GM12878 (cell line): ENCODE results near the gene PEX6. TPM values are rescaled to one million over a fixed set of nuclear protein-coding genes. Genes with fewer than 3 reads are reported as not detected.

ENCODE experiments used
- ATAC-seq: fragments of 200-7000 bp; cut with Tn5 transposase; 3 replicates; pipeline ENCODE4 v1.9.1; 2020; ENCODE audit warnings: mild to moderate bottlenecking, moderate library complexity
- BruUV-seq: library from RNA; stranded (reverse); fragments of 400-500 nt; replicated peaks from 2 replicates; lab custom pipeline; 2021; lab: Mats Ljungman, UMichigan
- CTCF ChIA-PET: fragments of 300-600 bp; sonication (Branson Sonifier 250); formaldehyde crosslinking; extraction: SDS; loops from one replicate; lab custom pipeline; 2021; ENCODE audit warnings: inconsistent platforms; lab: Yijun Ruan, JAX
- POLR2A ChIA-PET: fragments of 350-600 bp; formaldehyde crosslinking; extraction: SDS; loops from one replicate; lab custom pipeline; 2021; ENCODE audit warnings: inconsistent platforms; lab: Charles Lee
- RAD21 ChIA-PET: fragments of 300-600 bp; sonication (Branson Sonifier 250); formaldehyde crosslinking; loops from one replicate; lab custom pipeline; 2023; ENCODE audit warnings: antibody characterized with exemption; ENCODE audit not compliant: unreplicated experiment; lab: Charles Lee
- SMC1A ChIA-PET: fragments of 300-600 bp; sonication (Branson Sonifier 250); formaldehyde crosslinking; loops from one replicate; lab custom pipeline; 2023; ENCODE audit not compliant: unreplicated experiment, uncharacterized antibody; lab: Charles Lee
- DNase-seq: peaks from one replicate; pipeline ENCODE4 v3.0.0-alpha.2; 2011; ENCODE audit warnings: low read depth, low spot score
- FAIRE-seq: peaks from 3 replicates; lab custom pipeline; 2011; peaks lifted over from hg19 to GRCh38; lab: Jason Lieb, UNC
- H2AFZ ChIP-seq: 2 replicates; pipeline ENCODE4 v1.6.0; 2011; ENCODE audit warnings: low read depth, low read length, control low read depth; ENCODE audit not compliant: control insufficient read depth
- H3K27ac ChIP-seq: 2 replicates; pipeline ENCODE4 v1.5.1; 2011; ENCODE audit warnings: control low read depth; ENCODE audit not compliant: control insufficient read depth, insufficient read depth
- H3K27me3 ChIP-seq, 2 experiments: replicated peaks in 1 of 2; 2 replicates each; pipeline versions ENCODE4 v1.6.0 to v1.6.1; 2011; ENCODE audit warnings: low read length in 1 of 2; ENCODE audit not compliant: control insufficient read depth in 2 of 2, insufficient read depth in 2 of 2
- H3K36me3 ChIP-seq, 2 experiments: 2 replicates each; pipeline ENCODE4 v1.5.1; 2011; ENCODE audit warnings: low read length in 1 of 2; ENCODE audit not compliant: control insufficient read depth in 2 of 2, insufficient read depth in 2 of 2
- H3K4me1 ChIP-seq: 2 replicates; pipeline ENCODE4 v1.6.1; 2011; ENCODE audit warnings: mild to moderate bottlenecking, low read length, moderate library complexity, mixed read lengths; ENCODE audit not compliant: control insufficient read depth, insufficient read depth
- H3K4me2 ChIP-seq: 2 replicates; pipeline ENCODE4 v1.6.0; 2011; ENCODE audit warnings: control low read depth; ENCODE audit not compliant: control insufficient read depth, insufficient read depth
- H3K4me3 ChIP-seq: fragments of 200-600 bp; sonication (generic); 2 replicates; pipeline ENCODE4 v1.5.1; 2016
- H3K79me2 ChIP-seq: 2 replicates; pipeline ENCODE4 v1.6.0; 2011; ENCODE audit warnings: low read length; ENCODE audit not compliant: control insufficient read depth, insufficient read depth
- H3K9ac ChIP-seq: 2 replicates; pipeline ENCODE4 v1.8.0; 2011; ENCODE audit warnings: low read length, control low read depth, mixed read lengths; ENCODE audit not compliant: control insufficient read depth, insufficient read depth
- H3K9me3 ChIP-seq: replicated peaks from 3 replicates; pipeline ENCODE4 v1.5.1; 2011; ENCODE audit warnings: mild to moderate bottlenecking, low read length; ENCODE audit not compliant: control insufficient read depth, insufficient read depth
- H4K20me1 ChIP-seq: 2 replicates; pipeline ENCODE4 v1.6.0; 2011; ENCODE audit not compliant: control insufficient read depth, insufficient read depth
- BRCA1 ChIP-seq: IDR thresholded peaks from 2 replicates; pipeline ENCODE4 v1.6.1; 2011; ENCODE audit warnings: low read depth, low read length, improper control_type of control experiment
- E4F1 ChIP-seq: fragments of 450-650 bp; IDR thresholded peaks from 2 replicates; pipeline ENCODE4 v1.6.1; 2018; ENCODE audit warnings: borderline replicate concordance, mild to moderate bottlenecking; ENCODE audit not compliant: partially characterized antibody
- MEF2A ChIP-seq: IDR thresholded peaks from 2 replicates; pipeline ENCODE4 v1.6.1; 2011; ENCODE audit warnings: low read depth, mild to moderate bottlenecking, low read length, moderate library complexity; ENCODE audit not compliant: insufficient read depth
- RBBP5 ChIP-seq: fragments of 200-600 bp; sonication (generic); conservative IDR thresholded peaks from 2 replicates; pipeline ENCODE4 v1.6.1; 2016
- TCF3 ChIP-seq: IDR thresholded peaks from 2 replicates; pipeline ENCODE4 v1.6.1; 2012; ENCODE audit warnings: low read depth, mild to moderate bottlenecking, low read length, borderline replicate concordance; ENCODE audit not compliant: insufficient read depth
- WGBS: methylation state at CpG from one replicate; pipeline ENCODE4 v1.1.6; 2016; ENCODE audit warnings: low lambda C conversion rate; ENCODE audit not compliant: insufficient replicate concordance, insufficient coverage; ENCODE audit errors: missing lambda C conversion rate; 5-methylcytosine and 5-hydroxymethylcytosine counted together
- in situ Hi-C: fragments of 300-500 bp; cut with MboI; formaldehyde crosslinking; loops from 9 replicates; pipeline ENCODE4 v1.14.3; 2018; ENCODE audit warnings: mixed read lengths
- intact Hi-C: fragments of 100-400 bp; cut with micrococcal nuclease; formaldehyde crosslinking; loops from one replicate; pipeline ENCODE4 v1.14.2; 2022; ENCODE audit not compliant: unreplicated experiment
- polyA plus RNA-seq, 11 experiments: library from polyadenylated mRNA; depleted of rRNA in 4 of 11; unstranded in 6 of 11; stranded (reverse) in 5 of 11; fragments of >200 nt; fragmentation: Nextera tagmentation in 4 of 11; fragmentation: Illumina TruSeq in 1 of 11; extraction: Ambion mirVana in 4 of 11; extraction: Trizol in 1 of 11; gene quantifications; 1 replicate in 1 of 11; 2 replicates in 10 of 11; pipeline versions ENCODE4 v1.2.1 to v1.2.3, GENCODE V29; 2011 to 2016; ENCODE audit warnings: inconsistent platforms in 2 of 11, missing spikeins in 2 of 11, low read depth in 1 of 11
- total RNA-seq, 4 experiments: library from RNA; depleted of rRNA in 3 of 4; stranded (reverse); fragments of >200 nt in 3 of 4; fragmentation: Illumina TruSeq in 1 of 4; extraction: Trizol in 1 of 4; gene quantifications; 2 replicates each; pipeline versions ENCODE4 v1.2.1 to v1.2.3, GENCODE V29; 2013 to 2021

Gene PEX6
- total and polyA plus RNA-seq, 10 of the 15 experiments (the other 5 are each of a cell fraction or from before 2014, with no cell fraction given): 0.39 to 21.1 (median 7.8) TPM

DNA sequence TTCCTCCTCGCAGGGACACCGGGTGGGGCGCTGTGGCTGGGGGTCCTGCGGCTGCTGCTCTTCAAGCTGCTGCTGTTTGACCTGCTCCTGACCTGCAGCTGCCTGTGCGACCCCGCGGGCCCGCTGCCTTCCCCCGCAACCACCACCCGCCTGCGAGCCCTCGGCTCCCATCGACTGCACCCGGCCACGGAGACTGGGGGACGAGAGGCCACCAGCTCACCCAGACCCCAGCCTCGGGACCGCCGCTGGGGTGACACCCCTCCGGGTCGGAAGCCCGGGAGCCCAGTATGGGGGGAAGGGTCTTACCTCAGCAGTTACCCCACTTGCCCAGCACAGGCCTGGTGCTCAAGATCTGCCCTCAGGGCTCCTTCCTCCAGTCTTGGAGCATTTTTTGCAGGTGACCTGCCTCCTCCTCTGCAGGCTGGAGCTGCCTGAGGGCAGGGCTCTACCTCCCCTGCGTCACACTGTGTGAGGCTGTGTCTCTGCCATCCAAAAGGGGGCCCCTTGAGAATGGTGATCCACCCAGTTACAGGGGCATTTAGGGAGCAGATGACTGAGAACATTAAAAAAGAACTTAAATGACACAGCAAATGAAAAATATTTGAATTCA, 53.6 kb downstream of the PEX6 start:
- no TSS peak for BruUV-seq
- intact Hi-C loops: no loop called here
- Histone ChIP-seq H3K9ac (no peak overlapping the region), H3K4me1 (peaks cover 6% of the 10 kb centered on the region; the same call in 1 of the 2 replicates), H3K9me3 (no peaks in the 10 kb centered on the region), H3K4me2 (no peak overlapping the region), H2AFZ (no peak overlapping the region), H3K79me2 (peaks cover 2% of the 10 kb centered on the region), H3K36me3 (no peaks in the 10 kb centered on the region), H3K4me3 (no peak overlapping the region), H4K20me1 (no peaks in the 10 kb centered on the region), H3K27ac (no peak overlapping the region), H3K27me3 (no peaks in the 10 kb centered on the region)
- ChIA-PET RAD21 (no interaction called here), CTCF (interaction anchor here (0.6 to 0.9 kb wide), 2 partner anchors 11 to 224 kb away, joined by 3 read pairs; no protein-coding TSS in a partner anchor), SMC1A (no interaction called here), POLR2A (no interaction called here)
- ATAC-seq (no peak), FAIRE-seq (no peak), DNase-seq (no peak)
- TF ChIP-seq BRCA1 (no peak), E4F1 (no peak), MEF2A (no peak), RBBP5 (no peak), TCF3 (no peak)
- in situ Hi-C loops: no loop called here
- 90% methylated on average over 15 of the region's 23 CpGs for WGBS
